GM12873 (cell line): ENCODE measurements around the gene RUNX2.

Experiments
- TF ChIP-seq, protein P1 (sequence below): IDR thresholded peaks from 2 replicates; pipeline ENCODE4 v1.5.1; 2012; ENCODE audit warnings: low read depth, mild to moderate bottlenecking, moderate library complexity, low read length, control low read depth; ENCODE audit not compliant: insufficient read depth; ENCODE audit errors: missing control alignments

The RUNX2 gene

DNA sequence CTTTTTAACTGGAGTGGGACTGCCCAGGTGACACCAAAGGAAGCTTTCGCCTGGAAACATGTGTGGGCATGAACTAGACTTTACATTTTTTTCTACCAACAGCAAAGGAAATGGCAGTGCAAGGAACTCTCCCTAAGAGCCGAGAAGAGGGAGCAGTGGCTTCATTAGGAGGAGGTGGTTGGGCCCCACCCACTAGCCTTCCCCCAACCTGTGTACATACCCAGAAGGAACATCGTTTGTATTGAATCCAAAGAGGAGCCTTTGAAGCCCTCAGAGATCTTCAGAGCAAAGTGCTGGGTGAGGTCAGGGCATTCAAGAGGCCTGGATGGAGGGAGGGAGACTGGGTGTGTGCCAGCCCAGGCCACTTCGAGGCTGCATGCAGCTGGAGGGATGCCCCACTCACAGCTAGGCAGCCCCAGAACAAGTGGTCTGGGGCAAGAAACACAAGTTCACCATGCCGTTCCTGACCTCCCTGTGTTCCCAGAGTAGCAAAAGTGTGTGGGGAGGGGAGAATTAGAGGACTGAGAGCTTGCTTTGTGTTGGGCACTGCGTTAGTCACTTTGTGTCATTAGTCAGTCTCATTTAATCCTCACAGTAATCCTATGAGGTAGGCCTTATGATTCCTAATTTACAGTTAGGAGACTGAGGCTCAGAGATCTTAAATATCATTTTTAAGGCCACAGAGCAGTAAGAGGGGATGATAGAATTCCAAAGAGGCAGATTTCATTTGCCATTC lies 241.2 kb downstream of the RUNX2 start:
- TF ChIP-seq, protein P1, sequence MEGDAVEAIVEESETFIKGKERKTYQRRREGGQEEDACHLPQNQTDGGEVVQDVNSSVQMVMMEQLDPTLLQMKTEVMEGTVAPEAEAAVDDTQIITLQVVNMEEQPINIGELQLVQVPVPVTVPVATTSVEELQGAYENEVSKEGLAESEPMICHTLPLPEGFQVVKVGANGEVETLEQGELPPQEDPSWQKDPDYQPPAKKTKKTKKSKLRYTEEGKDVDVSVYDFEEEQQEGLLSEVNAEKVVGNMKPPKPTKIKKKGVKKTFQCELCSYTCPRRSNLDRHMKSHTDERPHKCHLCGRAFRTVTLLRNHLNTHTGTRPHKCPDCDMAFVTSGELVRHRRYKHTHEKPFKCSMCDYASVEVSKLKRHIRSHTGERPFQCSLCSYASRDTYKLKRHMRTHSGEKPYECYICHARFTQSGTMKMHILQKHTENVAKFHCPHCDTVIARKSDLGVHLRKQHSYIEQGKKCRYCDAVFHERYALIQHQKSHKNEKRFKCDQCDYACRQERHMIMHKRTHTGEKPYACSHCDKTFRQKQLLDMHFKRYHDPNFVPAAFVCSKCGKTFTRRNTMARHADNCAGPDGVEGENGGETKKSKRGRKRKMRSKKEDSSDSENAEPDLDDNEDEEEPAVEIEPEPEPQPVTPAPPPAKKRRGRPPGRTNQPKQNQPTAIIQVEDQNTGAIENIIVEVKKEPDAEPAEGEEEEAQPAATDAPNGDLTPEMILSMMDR, result no peak

DNA sequence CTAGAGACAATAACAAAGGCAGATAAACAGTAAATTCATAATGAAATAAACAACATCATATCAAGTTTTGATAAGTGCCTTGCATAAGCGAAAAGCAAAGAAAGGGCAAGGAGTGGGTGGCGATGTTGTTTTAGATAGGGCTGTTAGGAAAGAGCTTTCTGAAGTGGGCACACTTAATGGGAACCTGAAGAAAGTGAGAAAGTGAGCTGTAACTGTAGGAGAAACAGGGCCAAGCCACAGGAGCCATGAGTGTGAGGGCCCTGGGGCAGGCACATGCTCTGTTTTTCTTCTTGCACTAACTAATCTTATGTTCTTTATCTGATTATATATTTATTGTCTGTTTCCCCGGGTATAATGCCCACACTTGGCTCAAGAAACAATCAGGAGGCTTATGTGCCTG lies 243.0 kb downstream of the RUNX2 start:
- TF ChIP-seq, protein P1, result no peak

GRCh38 chr6:45572833-45573232 lies 244.7 kb downstream of the RUNX2 start:
- TF ChIP-seq, protein P1, result no peak

GRCh38 chr6:45574014-45574461 lies 245.9 kb downstream of the RUNX2 start:
- TF ChIP-seq, protein P1, result no peak

GRCh38 chr6:45574885-45575284 lies 246.8 kb downstream of the RUNX2 start:
- TF ChIP-seq, protein P1, result no peak

- TF ChIP-seq, protein P1, result no peak
These were observed 248.8 kb downstream of the RUNX2 start for GRCh38 chr6:45576648-45577624.
